NCI-H345 (cell line): Measurements from ENCODE around the gene EHBP1.
A peak's percentile ranks its signal among the peaks of the same experiment; 100 is the strongest.
"Not testable (repeated sequence)": the region's sequence is repeated elsewhere in the genome, so short reads cannot be mapped to it uniquely, and the experiment has no call there.

Experiments
- DNase-seq: peaks from one replicate; lab custom pipeline; 2025; lab: John Stamatoyannopoulos, UW

EHBP1 gene

DNA sequence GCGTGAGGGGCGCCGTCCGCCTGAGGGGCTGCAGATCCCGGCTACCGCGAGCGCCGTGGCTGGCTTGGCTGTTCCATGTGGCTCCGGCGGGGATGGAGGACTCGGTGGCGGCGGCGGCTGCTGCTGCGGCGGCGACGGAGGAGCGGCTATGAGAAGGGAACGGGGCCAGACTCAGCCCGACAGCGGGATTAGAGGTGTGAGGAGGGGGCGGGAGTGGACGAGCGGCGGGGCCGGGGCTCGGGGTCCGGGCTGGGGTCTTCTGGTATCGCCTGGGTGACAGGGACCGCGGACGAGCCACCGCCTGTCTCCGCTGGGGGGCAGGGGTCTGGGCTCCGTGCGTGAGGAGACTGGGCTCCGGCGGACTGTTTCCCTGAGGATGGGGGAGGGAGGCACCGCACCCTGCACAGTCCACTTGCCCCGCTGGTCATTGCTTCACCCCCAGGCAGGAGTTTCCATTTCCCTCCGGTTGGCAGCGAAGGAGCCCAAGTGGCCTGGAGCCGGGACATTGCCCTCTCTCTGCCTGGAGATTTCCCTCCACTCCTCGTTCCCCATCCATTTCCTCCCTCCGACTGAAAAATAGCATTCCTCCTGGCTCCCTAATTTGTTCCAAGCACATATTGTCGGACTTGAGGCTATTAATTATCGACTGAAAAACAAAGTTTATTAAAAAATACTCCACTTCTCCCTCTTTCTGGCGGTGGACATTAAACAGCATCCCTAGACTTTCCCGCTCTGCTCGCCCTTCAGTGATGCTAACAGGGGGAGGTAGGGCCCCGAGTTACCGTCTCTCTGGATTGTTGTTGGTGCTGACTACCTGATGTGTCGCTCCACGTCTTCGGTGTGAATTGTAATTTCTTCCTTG lies 577 bp downstream of the EHBP1 start:
- DNase-seq, result peak; percentile 67

DNA sequence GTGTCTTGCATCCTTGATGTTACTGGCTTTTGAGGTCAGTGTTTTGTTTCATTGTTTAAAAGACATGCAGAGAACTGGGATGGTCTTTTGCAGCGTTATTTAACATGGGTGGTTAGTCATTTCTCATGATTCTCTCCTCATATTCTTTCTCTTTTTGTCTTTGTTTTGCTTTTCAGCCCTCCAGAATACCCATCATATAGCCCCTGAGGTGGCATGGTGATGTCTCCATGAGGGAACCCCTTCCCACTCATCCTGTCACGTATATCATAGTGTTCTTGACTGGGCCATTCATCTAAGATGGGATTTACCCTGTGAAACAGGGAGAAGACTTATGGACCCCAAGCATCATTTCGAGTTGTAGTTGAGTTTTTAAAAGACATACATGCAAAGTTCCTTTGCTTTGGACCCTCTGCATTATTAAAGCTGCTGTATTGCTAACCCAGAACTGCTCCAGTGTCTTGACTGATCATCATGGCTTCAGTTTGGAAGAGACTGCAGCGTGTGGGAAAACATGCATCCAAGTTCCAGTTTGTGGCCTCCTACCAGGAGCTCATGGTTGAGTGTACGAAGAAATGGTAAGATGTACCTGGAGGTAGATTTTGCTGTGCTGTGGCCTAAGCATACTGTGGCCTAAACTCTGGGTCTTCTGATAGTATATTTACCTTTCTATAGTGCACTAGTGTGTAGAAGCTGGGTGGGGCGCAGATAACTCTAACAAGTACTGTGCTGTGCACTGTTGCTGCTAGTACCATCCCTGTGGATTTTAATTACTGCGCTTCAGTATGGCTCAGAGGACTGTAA lies 1.4 kb downstream of the EHBP1 start:
- DNase-seq, result no peak

DNA sequence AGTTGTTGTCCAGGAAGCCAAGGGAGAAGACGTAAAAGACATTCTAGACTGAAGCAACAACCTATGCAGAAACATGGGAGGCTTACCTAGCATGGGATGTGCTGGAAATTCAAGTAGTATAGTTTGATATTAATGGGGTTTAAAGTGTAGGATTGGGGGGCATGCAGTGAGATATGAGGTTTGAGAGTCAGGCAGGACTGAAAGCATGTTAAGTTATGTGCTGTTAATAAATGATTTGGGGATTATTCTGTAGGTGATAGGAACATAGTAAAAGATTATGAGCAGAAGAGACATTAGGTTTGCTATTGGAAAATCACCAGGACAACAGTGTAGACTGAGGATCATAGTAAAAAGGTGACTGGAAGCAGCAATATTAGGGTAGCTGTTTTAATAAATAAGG lies 3.2 kb downstream of the EHBP1 start:
- DNase-seq, result no peak

DNA sequence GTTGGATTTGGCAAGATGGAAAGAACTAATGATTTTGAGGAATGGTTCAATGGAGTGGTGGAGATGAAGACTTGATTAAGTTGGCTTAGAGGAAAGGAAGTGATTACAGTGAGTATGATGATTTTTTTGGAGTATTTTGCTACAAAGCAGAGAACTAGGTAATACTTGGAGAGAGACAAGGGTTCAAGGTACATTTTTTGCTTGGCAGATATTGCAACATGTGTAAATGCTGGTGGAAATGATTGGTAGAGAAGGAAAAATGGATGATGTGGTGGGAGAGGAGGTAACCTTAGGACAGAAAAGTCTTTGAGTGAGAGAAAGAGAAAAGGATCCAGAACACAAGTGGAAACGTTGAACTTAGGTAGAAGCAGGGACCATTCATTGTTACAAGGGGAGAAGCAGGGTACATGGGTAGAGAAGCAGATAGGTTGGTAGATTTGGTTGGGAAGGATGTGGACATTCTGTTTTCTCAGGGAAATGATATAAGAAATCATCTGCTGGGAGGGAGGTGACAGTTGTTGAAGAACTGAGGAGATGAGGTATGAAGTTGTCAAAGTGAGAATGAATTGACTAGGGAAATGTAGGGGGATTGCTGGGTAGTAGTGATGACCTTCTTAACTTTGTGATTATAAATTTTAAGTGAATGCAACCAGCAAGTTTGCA lies 6.5 kb downstream of the EHBP1 start:
- no peak for DNase-seq

DNA sequence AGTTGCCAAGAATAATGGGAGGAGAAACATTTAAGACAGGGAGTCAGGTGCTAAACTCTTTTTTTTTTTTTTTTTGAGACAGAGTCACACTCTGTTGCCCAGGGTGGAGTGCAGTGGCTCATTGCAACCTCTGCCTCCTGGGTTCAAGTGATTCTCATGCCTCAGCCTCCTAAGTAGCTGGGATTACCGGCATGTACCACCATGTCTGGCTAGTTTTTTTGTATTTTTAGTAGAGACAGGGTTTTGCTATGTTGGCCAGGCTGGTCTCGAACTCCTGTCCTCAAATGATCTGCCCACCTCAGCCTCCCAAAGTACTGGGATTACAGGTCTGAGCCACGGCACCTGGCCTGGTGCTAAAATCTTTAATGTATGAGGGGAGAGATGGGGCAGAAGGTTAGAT lies 7.7 kb downstream of the EHBP1 start:
- DNase-seq, result not testable (repeated sequence)

DNA sequence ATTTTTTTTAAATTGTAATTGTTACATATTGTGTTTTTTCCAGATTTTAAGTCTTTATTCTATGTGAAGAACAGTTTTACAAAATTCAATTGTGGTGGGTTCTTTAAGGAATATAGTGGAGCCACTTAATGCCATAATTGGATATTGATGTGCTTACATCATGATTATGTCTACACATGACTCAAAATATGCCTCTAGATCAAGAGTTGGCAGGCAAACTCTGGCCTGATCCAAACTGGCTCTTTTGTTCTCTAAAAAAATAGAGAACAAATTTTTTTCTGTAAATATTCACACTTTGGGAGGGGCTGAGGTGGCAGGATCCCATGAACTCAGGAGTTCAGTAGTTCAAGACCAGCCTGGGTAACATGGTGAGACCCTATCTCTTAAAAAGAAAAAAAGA lies 8.3 kb downstream of the EHBP1 start:
- DNase-seq, result no peak

DNA sequence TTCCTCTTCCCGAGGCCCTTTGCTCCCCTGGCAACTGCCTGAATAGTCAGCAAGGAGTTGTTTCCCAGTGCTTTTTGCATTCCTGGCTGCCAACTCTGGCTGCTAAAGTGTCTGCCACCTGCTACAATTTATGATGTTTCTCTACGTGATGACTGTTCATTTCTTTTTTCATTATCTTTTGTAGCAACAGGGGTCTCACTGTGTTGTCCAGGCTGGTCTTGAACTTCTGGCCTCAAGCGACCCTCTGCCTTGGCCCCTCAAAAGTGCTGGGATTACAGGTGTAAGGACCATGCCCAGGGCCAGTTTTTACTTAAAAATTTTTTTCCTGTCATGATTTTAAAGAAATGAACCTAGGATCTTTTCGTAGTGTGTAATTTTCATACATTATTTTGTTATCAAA lies 11.3 kb downstream of the EHBP1 start:
- no peak for DNase-seq

DNA sequence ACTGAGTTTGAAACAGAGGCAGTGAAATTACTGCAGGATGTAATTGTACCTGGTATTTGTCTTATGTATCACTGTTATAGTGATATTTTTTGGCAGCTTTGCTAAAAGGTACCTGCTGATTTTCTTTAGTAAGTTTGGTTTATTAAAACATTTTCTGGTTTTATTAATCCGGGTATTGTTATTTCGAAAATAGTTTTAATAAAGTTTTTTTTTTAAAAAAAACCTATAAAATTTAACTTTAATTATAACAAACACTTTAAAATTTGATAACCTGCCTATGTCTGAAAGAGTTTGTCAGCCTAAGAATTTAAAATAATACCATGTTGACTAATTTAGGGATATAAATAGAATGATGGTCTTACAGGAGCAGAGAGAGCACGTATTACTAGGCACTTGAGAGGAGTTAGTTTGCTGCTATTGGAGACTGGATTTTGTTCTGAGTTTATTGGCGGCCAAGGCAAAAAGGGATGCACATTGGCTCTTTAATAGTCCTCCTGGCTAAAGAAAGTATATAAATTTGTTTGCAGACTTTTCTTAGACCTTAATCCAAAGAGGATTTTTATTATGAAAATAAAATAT lies 12.1 kb downstream of the EHBP1 start:
- DNase-seq, result no peak

DNA sequence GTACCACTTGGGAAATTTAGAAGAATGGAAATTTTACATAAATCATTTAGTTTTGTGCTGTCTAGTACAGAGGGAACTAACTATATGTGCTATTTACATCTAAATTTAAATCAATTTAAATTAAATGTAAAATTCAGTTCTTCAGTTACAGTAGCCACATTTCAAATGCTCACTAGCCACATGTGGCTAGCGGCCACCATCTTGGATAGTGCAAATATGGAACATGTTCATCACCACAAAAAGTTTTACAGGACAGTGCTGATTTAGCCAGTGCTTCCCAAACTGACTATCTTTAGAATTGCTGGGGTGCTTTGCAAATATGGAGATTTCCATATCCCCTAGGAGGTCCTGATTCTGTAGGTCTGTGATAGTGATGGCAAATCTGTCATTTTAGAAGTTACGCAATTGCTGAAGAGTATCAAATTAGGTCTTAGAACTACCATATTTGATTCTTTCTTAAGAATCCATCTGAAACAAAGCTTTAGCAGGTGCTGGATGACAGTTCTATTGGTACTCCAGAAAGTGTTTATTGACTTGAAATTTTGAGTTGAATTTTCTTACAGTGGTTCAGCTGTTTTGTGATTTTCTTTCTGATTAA lies 12.8 kb downstream of the EHBP1 start:
- DNase-seq, result no peak

DNA sequence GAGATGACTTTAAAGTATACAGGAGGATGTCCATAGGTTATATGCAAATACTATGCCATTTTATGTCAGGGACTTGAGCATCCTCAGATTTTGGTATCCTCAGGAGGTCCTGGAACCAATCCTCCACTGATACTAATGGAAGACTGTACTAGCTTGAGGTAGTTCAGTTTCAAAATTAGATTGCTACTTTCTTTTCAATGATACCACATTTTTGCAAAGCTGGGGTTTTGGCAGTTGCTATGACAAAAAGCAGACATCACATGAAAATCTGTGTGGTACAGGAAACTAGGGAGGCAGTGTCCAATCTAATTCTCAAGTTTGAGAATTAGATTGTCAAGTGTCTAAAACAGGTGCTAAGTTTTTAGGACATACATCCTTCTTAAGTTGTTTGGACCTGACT lies 14.2 kb downstream of the EHBP1 start:
- DNase-seq, result no peak

DNA sequence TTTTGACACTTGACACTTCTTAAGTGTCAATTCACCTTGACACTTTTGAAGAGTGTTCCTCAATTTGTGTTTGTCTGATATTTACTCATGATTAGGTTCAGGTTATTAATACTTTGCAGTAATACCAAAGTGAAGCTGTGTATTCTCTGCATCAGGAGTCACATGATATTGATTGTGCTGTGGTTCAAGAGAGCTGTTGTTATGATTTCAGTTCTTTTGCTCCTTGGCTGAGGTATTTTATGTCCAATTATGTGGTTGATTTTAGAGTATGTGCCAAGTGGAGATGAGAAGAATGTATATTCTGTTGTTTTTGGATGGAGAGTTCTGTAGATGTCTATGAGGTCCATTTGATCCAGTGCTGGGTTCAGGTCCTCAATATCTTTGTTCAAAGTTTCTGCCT lies 17.2 kb downstream of the EHBP1 start:
- DNase-seq, result no peak

DNA sequence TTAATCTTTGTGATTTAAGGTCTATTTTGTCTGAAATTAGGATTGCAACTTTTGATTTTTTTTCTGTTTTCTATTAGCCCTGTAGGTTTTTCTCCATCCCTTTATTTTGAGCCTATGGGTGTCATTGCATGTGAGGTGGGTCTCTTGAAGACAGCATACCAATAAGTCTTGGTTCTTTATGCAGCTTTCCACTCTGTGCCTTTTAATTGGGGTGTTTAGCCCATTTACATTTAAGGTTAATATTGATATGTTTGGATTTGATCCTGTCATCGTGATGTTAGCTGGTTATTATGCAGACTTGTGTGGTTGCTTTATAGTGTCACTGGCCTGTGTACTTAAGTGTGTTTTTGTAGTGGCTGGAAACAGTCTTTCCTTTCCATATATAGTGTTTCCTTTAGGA lies 17.7 kb downstream of the EHBP1 start:
- DNase-seq, result no peak

DNA sequence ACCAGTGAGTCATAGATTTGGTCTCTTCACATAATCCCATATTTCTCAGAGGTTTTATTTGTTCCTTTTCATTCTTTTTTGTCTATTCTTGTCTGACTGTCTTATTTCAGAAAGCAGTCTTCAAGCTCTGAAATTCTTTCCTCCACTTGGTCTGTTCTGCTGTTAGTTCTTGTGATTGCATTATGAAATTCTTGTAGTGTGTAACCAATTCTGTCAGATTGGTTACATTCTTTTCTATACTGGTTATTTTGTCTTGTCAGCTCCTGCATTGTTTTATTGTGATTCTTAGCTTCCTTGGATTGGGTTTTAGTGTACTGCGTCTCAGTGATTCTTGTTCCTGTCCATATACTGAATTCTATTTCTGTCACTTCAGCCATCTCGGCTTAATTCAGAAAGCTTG lies 18.6 kb downstream of the EHBP1 start:
- DNase-seq, result no peak

DNA sequence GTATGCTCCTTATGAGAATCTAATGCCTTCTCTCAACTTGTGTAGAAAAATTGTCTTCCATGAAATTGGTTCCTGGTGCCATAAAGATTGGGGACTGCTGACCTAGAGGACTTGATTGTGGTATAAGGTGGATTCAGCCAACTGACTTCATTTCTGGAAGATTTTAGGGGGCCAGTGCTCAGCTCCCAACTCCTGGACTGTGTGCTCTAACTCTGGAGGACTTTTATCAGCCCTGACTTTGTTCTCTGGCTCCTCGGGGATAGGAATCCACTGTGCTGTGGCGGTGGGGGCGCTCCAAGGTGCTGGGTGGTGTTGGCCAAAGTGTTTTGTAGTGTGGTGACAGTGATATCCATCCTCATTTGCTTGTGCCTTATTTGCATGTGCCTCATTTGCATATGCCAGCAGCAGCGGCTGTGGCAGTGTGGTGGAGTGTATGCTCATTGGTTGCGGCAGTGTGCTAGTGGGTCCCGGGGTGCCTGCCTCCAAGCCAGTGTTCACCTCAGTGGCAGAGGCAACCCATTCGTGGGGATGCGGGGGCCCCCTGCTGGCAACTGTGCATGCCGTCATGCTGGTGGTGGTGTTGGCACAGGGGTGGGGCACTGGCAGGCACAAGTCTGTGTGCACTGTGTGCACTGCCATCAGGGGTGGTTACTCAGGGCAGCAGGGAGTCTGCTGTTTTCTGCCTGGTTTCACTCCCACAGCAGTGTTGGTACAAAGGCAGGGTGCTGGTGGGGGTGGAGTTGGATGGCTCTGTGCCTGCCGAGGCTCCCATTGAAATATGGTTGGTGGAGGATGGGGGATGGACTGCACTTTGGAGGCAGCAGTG lies 19.6 kb downstream of the EHBP1 start:
- peak; percentile 52 for DNase-seq

DNA sequence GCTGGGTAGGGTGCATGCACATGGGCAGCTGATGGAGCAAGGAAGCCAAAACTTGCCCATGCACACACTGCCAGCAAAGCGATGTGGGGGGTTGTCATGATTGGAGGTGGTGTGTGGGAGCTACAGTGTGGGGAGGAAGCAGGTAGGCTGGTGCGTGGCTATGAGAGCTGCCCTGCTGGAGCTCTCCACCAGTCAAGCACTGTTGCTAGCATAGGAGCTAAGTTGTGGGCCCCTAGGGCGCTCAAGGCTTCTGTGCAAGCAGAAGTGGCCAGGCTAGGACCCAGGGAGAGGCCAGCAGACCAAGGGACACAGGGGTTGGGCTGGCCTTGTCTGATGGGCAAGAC lies 20.2 kb downstream of the EHBP1 start:
- no peak for DNase-seq

DNA sequence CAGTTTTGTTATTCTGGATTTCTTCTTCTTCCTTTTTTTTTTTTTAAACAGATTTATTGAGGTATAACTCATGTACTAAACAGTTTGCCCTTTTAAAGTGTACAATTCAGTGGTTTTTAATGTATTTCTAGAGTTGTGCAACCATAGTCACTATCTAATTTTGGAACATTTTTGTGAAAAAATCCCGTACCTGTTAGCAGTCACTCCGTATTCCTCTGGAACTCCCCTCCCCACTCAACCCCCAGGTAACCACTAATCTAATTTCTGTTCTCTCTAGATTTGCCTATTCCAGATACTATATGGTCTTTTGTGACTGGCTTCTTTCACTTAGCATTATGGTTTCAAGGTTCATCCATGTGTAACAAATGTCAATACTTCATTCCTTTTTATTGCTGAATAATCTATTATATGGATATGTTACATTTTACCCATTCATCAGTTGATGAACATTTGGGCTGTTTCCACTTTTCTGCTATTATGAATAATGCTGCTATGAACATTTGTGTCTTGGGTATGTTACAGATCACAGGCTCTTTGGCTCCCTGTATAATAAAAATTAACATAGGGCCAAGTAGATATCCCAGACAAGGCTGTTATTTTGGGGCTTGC lies 21.9 kb downstream of the EHBP1 start:
- DNase-seq, result no peak

DNA sequence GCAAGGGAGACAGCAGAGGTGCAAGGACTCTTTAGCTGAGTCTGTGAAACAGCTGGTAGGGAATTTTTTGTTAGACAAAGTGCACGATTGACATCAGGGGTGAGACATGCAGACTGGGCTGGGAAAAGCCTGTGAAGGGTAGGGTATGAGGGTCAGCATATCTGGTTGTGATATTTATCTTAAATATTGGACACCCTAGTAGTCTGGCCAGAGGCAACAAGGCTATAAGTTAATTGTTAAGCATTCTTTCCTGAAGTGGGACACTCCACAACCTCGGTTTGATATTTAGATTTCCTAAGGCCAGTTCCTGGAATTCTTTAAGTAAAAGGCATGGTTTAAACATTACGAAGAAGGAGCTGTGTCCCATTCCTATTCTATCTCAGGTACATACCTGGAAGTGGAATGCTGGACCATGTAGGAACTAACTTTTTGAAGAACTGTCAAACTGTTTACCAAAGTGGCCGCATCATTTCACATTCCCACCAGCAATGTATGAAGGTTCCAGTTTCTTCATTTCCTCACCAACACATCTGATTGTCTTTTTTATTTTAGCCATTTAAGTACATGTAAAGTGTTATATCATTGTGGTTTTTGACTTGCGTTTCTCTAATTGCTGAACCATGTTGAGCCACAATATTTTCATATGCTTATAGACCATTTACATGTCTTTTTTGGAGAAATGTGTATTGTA lies 22.5 kb downstream of the EHBP1 start:
- no peak for DNase-seq

DNA sequence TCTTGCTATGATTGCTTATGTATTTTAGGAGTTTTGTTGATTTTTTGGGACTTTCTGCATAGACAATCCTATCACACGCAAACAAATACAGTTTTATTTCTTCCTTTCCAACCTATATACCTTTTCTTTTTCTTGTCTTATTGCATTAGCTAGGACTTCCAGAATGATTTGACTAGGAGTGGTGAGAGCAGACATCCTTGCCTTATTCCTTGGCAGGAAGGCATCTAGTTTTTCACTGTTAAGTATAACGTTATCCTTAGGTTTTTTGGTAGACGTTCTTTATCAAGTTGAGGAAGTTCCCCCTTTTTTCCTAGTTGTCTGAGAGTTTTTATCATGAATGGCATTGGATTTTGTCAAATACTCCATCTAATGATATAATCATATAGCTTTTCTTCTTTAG lies 25.8 kb downstream of the EHBP1 start:
- no peak for DNase-seq

DNA sequence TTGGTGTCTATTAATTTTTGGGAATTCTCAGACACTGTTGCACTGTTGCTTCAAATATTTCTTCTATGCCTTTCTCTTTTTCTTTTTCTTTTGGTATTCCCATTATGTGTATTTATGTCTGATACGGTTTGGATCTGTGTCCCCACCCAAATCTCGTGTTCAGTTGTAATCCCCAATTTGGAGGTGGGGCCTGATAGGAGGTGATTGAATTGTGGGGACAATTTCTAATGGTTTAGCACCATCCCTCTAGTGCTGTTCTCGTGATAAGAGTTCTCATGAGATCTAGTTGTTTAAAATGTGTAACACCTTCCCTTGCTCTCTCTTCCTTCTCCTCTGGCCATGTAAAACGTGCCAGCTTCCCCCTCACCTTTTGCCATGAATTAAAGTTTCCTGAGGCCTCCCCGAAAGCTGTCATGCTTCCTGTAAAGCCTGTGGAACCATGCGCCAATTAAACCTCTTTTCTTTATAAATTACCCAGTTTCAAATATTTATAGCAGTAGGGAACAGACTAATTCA lies 26.8 kb downstream of the EHBP1 start:
- no peak for DNase-seq

DNA sequence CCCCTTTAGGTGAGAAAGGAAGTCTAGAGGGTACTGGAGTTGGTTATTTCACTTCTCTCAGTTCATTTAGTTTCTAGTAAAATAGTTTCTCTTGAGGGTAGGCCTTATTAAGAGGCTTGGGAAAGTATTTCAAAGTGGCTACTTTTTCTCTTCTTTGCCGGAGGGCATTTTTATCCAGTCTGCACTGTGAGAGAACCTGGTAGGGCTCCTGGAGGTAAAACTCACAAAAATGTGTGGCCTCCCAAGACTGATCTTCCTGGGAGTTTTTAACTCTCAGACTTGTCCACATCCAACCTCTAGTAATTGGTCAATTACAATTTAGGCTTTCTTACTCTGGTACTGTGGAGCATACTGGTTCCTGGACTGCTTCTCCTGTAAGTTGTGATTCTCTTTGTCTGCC lies 28.0 kb downstream of the EHBP1 start:
- DNase-seq, result no peak
